PFSK-1 (cell line): ENCODE data around the gene ACKR3.

ENCODE experiments used
- FOXP2 ChIP-seq: optimal IDR thresholded peaks from 2 replicates; pipeline ENCODE3; 2011; ENCODE audit warnings: borderline replicate concordance, control low read depth, inconsistent platforms; ENCODE audit not compliant: insufficient read depth; ENCODE audit errors: extremely low read length, extremely low read depth
- POLR2AphosphoS5 ChIP-seq: IDR thresholded peaks from 2 replicates; pipeline ENCODE4 v1.6.1; 2012; ENCODE audit warnings: low read depth, mild to moderate bottlenecking, control low read depth, low read length, moderate library complexity
- SIN3A ChIP-seq: IDR thresholded peaks from 2 replicates; pipeline ENCODE4 v1.6.1; 2012; ENCODE audit warnings: mild to moderate bottlenecking, low read length, moderate library complexity, borderline replicate concordance; ENCODE audit not compliant: insufficient read depth
- TAF1 ChIP-seq: IDR thresholded peaks from 2 replicates; pipeline ENCODE4 v1.6.1; 2012; ENCODE audit warnings: low read length, control low read depth, borderline replicate concordance; ENCODE audit not compliant: insufficient read depth
- TF ChIP-seq, protein P1 (sequence below), 2 experiments: IDR thresholded peaks; 2 replicates each; pipeline versions ENCODE4 v1.6.1 to v1.8.0; 2011 to 2012; ENCODE audit warnings: low read depth in 2 of 2, low read length in 2 of 2, control low read depth in 1 of 2, inconsistent platforms in 1 of 2, mild to moderate bottlenecking in 1 of 2, moderate library complexity in 1 of 2; ENCODE audit not compliant: insufficient read depth in 1 of 2

ACKR3 gene

DNA sequence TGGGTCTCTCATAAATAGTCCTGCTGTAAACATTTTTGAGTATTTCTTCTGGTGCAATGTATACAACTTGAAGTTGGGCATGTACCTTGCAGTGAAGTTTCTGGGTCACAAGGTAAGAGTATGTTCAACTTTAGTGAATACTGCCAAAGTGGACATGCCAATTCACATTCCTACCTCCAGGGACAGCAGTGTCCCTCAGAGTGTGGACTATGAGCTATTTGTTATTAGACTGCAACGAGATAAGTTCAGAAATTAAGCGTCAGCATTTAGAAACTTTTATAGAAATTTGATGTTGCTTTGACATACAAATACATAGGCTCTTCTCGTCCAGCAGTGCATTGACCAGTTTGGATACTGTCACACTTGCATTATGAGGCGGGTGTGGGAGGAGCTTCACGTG is 7.2 kb upstream of the ACKR3 start:
- TF ChIP-seq FOXP2, result no peak
- TF ChIP-seq SIN3A, result no peak
- TF ChIP-seq TAF1, result no peak
- no peak for TF ChIP-seq POLR2AphosphoS5
- TF ChIP-seq, protein P1, sequence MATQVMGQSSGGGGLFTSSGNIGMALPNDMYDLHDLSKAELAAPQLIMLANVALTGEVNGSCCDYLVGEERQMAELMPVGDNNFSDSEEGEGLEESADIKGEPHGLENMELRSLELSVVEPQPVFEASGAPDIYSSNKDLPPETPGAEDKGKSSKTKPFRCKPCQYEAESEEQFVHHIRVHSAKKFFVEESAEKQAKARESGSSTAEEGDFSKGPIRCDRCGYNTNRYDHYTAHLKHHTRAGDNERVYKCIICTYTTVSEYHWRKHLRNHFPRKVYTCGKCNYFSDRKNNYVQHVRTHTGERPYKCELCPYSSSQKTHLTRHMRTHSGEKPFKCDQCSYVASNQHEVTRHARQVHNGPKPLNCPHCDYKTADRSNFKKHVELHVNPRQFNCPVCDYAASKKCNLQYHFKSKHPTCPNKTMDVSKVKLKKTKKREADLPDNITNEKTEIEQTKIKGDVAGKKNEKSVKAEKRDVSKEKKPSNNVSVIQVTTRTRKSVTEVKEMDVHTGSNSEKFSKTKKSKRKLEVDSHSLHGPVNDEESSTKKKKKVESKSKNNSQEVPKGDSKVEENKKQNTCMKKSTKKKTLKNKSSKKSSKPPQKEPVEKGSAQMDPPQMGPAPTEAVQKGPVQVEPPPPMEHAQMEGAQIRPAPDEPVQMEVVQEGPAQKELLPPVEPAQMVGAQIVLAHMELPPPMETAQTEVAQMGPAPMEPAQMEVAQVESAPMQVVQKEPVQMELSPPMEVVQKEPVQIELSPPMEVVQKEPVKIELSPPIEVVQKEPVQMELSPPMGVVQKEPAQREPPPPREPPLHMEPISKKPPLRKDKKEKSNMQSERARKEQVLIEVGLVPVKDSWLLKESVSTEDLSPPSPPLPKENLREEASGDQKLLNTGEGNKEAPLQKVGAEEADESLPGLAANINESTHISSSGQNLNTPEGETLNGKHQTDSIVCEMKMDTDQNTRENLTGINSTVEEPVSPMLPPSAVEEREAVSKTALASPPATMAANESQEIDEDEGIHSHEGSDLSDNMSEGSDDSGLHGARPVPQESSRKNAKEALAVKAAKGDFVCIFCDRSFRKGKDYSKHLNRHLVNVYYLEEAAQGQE (IDR thresholded peaks at IDR 0.05; ENCODE audit: insufficient read depth in 1 of 2, low read depth in 2 of 2, low read length in 2 of 2), result no peak

- TF ChIP-seq TAF1 (no peak), POLR2AphosphoS5 (no peak), SIN3A (no peak), FOXP2 (no peak)
- TF ChIP-seq, protein P1 (IDR thresholded peaks at IDR 0.05; ENCODE audit: insufficient read depth in 1 of 2, low read depth in 2 of 2, low read length in 2 of 2), result no peak
These were observed 5.7 kb upstream of the ACKR3 start for GRCh38 chr2:236563953-236564352.

GRCh38 chr2:236565212-236565611 is 4.4 kb upstream of the ACKR3 start:
- TF ChIP-seq, protein P1 (IDR thresholded peaks at IDR 0.05; ENCODE audit: insufficient read depth in 1 of 2, low read depth in 2 of 2, low read length in 2 of 2), result no peak
- no peak for TF ChIP-seq FOXP2

- TF ChIP-seq, protein P1 (IDR thresholded peaks at IDR 0.05; ENCODE audit: insufficient read depth in 1 of 2, low read depth in 2 of 2, low read length in 2 of 2), result no peak
- no peak for TF ChIP-seq FOXP2
- no peak for TF ChIP-seq SIN3A
- no peak for TF ChIP-seq TAF1
- TF ChIP-seq POLR2AphosphoS5, result no peak
These were observed 3.7 kb upstream of the ACKR3 start for GRCh38 chr2:236565879-236566402.

- TF ChIP-seq TAF1 (no peak), SIN3A (no peak), FOXP2 (no peak), POLR2AphosphoS5 (no peak)
- TF ChIP-seq, protein P1 (IDR thresholded peaks at IDR 0.05; ENCODE audit: insufficient read depth in 1 of 2, low read depth in 2 of 2, low read length in 2 of 2), result no peak
These were observed 3.0 kb upstream of the ACKR3 start for GRCh38 chr2:236566596-236566995.
